HK-2 (cell line): Measurements from ENCODE around the gene WDR45B.
A peak's percentile ranks its signal among the peaks of the same experiment; 100 is the strongest.
"Not testable (repeated sequence)": the region's sequence is repeated elsewhere in the genome, so short reads cannot be mapped to it uniquely, and the experiment has no call there.

Source experiments
- DNase-seq: peaks from one replicate; pipeline ENCODE4 v3.0.0-alpha.2; 2018; ENCODE audit not compliant: unreplicated experiment

The WDR45B gene

DNA sequence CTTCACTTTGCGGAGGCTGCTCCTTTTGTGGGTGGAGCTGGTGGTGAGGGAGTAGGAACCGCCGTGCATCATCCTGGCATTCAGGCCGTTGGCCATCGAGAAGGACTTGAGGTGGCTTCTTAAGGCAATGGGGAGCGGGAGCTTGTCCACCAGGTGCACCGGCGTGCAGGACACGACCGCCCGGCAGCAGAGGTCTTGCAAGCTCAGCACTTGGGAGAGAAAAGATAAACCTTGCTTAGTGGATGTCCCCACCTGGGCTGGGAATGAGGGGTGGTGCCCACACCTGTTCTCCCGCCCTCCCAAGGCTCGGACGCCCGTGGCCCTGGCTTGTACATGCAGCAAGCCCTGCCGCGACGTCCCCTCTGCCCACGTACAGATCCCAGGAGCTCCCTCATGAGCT is 9.7 kb upstream of the WDR45B start:
- DNase-seq, result no peak

DNA sequence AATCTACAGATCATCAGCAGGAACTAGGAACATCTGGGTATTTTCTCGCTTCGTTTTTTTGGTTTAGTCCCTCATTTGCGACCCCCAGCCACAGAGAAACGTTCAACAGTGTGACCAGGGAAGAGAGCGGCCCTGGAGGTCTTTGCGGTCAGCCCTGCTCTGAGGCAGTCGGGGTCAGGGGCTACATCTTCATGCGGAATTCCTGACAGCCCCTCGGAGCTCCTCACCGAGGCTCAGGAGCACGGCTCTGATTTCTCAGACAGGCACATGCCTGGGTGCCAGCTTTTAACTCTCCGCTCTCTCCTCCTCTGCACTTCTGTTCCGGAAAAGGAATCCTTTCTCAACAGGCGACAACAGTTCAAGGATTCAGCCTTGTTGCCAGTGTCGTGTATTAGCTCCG is 8.0 kb upstream of the WDR45B start:
- DNase-seq, result no peak

DNA sequence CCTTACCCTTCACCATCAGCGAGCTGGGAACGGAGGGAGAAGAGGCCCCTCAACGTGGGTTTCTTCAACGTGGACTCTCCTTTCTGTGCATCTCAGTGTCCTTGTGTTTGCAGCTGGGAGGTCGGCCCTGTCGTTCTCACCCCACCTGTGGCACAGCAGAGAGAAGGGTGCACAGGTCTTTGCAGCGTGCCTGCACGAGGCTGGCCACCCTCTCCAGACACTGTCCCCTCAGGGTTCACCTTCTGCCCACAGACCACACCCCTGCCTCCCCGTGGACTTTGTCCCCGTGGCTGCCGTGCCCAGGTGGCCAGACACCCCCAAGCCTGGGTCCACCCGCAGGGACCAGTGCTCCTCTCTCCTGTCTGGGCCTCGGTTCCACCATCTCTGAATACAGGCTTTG is 7.3 kb upstream of the WDR45B start:
- no peak for DNase-seq

DNA sequence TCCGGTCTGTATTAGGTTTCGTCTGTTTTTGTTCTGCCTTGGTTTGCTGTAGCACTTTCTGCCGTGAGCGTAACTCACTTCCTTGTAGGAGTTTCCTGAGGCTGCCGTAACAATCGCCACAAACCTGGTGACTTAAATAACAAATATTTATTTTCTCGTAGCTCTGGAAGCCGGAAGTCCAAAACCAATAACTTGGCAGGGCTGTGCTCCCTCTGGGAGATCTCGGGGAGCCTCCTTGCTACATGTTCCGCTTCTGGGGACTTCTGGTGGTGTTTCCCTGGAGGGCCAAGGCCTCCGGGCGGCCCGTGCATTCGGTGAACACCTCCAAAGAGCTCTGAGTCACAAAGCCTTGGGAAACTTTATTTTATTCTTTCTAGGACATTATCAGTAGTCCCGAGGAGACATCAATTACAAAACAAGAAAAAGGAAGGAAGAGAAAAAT is 6.8 kb upstream of the WDR45B start:
- DNase-seq, result no peak

DNA sequence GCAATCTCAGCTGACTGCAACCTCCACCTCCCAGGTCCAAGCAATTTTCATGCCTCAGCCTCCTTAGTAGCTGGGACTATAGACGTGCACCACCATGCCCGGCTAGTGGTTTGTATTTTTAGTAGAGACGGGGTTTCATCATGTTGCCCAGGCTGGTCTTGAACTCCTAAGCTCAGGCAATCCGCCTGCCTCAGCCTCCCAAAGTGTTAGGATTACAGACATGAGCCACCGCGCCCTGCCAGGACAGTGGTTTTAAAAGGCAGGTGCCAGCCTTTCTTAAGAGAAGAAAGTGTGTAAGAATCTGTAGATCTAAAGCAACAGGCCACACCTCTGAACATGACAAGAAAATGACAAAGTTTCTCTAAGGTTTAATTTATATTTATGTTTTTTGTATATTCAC is 6.4 kb upstream of the WDR45B start:
- DNase-seq, result not testable (repeated sequence)

DNA sequence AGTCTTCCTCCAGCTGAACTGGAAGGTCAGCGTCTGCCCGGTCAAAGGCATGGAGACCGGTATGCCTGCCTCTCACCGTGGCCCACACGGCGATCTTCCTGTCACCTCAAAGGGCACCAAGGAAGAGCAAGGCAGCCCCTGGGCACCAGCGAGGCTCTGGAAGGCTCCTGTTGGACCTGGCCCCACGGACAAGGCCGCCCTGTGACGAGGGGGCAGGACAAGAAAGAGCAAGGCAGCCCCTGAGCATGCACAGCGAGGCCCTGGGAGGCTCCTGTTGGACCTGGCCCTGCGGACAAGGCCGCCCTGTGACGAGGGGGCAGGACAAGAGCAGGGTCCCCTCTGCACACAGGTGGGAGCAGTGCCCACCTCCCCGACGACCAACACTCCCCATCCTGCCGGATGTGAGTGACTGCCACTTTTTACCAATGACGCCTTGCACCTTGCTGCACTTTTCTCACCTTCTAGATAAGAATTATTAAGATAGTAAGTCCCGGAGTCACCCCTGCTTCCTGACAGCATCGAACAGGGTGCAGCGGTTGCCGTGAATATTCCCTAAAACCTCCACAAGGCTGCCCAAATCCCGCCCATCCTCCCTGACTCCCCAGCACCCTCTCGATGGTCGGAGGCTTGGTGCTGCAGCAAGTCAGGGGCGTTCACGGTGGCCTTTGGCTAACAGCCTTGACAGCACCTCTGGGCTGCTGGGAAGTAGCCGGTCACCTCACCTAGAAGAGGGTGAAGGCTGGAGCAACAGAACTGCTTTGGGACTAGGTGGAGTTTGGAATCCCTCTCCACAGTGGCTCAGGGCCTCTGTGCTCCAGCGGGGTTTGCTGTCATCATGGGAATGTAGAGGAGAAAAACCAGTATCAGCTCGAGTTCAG is 5.6 kb upstream of the WDR45B start:
- DNase-seq, result no peak

DNA sequence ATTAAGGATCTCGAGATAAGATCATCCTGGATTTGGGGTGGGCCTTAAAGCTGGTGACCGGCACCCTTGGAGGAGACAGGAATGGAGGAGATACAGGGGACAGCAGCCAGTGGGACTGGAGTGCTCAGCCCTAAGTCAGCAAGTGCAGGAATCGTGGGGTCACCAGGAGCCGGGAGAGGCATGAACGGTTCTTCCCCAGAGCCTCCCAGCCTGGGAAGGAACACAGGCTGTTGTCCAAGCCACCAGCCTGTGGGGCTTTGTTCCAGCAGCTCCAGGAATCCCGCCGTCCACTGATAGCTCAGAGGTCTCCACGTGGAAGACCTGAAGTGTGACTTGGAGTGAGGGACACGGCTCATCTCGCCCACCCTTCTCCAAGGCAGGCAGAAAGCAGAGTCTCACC is 2.5 kb upstream of the WDR45B start:
- no peak for DNase-seq

DNA sequence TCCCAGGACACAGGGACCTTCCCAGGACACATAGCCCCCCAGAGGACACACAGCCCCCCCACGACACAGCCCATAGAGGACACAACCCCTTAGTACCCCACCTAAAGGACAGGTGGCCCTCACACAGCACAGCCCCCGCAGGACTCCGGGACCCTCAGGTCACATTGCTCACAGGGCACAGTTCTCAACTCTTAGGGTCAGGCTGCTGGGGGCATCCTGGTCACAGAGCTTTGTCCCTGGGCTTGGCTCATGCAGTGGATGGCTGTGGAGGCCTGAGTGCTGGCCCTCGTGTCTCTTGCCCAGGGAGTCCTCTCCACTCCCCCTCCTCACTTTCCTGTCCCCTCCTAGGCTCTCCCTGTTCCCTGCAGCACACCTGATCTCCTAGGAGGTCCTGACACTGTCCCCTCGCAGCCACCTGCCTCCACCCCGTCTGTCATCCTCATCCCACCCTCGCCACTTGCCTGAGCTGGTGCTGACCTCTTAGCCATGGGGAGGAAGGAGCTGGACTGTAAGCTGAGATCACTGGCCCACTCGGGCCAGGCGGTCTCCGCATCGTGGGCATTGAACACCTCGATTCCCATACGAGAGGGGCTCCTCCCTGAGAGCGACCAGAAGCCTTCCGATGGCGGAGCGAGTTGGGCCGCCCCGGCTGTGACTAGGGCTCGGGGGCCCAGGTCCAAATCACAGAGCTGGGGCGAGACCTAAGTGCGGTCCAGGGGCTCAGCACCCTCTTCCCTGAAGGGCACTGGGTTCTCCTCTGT is 1.4 kb upstream of the WDR45B start:
- DNase-seq, result no peak

DNA sequence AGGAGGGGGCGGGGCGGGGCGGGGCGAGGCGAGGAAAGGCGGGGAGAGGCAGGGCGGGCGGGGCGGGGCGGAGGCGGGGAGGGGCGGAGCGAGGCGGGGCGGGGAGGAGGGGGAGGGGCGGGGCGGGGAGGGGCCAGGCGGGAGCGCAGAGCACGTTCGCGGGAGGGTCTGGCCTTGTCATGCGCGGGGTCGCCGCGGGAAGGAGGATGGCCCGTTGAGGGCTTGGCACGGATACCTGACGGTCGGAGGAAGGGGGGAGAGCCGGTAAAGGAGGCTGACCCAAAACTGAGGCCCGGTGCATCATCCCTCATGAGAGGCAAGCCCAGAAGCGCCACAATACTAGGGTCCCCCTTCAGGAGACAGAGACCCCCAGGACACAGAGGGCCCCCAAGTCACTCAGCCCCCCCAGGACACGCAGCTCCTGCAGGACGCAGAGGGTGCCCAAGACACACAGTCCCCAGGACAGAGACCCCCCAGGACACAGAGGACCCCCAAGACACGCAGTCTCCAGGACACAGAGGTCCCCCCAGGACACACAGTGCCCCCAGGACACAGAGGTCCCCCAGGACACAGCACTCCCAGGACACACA is 593 bp upstream of the WDR45B start:
- DNase-seq, result no peak

DNA sequence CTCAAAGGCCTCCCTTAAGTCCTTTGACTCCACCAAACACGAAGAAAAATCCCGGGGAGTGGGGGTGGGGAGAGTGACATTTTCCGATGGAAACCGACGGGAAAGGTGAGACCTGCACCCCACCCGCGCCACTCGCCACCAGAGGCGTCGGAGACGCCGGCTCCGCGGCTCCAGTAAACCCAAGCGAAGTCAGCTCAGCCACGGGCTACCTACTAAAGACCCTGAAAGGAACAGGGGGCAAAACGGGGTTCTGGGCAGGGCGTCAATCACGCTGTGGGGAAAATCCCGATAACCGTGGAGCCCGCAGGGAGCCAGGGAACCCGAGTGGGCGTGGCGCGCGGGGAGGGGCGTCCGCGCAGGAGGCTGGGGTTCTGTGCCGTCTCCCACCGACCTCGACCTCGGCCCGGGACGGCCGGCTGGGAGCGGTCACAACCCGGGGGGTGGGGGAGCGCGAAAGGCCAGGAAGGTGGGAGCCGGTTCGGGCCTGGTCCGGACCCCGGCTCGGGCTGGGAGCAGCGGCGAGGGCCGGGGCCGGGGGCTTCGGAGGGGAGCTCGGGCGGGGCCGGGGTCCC is 565 bp downstream of the WDR45B start:
- DNase-seq, result peak; percentile 47

DNA sequence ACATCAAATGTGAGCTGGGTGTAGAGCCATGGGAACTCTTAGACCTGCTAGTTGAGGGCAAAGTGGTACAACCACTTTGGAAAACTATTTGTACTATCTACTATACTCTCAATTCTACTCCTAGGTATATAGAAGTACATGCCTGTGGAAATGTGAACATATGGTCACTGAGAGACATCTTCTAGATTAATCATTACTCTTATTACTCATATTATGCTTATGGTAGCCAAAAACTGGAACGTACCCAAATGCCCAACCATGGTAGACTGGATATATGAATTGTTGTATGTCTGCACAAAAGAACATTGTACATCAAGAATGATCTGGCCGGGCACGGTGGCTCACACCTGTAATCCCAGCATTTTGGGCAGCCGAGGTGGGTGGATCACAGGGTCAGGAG is 2.7 kb downstream of the WDR45B start:
- no peak for DNase-seq

DNA sequence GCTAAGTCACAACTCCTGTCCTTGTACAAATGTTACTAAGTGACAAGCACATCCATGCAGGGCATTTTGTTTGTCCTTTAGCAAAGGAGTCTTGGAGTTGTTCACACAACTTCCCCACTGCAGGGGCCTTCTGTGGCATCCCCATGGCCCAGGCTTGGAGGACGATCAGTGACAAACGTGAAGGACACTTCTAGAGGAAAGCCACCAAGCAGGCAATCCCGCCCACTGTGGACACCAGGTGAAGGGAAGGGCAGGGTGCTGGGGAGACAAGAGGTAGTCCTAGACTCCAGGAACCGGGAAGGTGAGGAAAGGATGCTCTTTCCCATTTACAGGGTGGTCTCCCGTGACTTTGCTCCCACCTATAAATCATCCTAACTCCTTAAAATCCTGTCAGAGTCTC is 4.1 kb downstream of the WDR45B start:
- DNase-seq, result no peak

DNA sequence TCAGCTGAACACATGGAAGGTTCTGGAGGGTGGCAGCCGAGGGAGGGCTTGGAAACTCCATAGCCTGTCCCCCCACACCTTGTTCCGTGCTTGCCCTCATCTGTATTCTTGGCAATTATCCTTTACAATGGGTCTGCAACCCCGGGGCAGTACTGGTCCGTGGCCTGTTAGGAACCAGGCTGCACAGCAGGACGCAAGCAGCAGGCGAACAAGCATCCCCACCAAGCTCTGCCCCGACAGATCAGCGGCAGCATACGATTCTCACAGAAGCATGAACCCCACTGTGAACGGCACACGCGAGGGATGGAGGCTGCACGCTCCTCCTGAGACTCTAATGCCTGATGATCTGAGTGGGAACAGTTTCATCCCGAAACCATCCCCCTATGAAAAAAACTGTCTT is 6.2 kb downstream of the WDR45B start:
- no peak for DNase-seq

DNA sequence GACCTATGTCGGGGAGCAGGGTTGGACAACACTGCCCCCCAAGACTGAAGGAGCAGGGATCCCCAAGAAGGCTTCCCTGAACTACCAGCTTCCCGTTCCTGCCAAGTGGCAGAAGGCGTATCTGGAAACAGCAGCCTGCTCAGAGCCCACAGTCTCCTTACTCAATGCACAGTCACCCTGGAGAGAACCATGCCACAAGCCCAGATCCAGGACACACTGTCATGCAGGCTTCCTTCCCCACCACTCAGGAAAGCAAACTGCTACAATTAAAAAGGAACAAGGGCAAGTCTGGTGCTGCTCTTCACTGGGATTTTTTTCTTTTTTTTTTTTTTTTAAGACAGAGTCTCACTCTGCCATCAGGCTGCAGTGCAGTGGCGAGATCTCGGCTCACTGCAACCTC is 8.2 kb downstream of the WDR45B start:
- no peak for DNase-seq

DNA sequence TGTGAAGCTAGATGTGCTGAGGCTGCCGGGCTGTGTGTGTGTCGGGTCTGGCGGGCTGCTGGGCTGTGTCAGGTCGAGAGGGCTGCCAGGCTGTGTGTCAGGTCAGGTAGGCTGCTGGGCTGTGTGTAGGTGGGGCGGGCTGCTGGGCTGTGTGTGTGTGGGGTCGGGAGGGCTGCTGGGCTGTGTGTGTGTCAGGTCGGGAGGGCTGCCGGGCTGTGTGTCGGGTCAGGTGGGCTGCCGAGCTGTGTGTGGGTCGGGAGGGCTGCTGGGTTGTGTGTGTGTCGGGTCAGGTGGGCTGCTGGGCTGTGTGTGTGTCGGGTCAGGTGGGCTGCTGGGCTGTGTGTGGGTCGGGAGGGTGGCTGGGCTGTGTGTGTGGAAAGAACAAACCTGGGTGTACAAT is 8.6 kb downstream of the WDR45B start:
- no peak for DNase-seq

DNA sequence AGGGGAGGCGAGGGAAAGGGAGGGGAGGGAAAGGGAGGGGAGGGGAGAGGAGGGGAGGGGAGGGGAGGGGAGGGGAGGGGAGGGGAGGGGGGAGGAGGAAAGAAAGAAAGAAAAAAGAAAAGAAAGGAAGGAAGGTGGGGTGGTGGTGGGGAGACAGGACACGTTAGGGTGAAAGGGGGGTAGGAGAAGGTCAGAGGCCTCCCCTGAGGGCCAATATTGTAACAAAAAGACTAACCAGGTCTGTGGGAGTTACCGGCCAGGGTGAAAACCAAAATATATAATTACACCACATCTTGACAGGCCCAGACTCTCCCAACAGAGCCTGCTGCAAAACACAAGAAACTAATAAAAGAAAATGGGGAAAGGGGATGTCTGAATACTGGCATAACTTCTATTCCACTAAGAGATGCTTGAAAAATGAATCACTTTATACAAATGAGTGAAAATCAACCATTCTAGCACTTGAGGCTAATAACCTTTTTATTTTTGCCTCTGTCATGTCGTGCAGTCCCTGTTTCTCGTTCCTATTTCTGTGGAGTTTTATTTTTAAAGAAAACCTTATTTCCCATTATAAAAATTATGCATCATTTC is 10.0 kb downstream of the WDR45B start:
- DNase-seq, result no peak

DNA sequence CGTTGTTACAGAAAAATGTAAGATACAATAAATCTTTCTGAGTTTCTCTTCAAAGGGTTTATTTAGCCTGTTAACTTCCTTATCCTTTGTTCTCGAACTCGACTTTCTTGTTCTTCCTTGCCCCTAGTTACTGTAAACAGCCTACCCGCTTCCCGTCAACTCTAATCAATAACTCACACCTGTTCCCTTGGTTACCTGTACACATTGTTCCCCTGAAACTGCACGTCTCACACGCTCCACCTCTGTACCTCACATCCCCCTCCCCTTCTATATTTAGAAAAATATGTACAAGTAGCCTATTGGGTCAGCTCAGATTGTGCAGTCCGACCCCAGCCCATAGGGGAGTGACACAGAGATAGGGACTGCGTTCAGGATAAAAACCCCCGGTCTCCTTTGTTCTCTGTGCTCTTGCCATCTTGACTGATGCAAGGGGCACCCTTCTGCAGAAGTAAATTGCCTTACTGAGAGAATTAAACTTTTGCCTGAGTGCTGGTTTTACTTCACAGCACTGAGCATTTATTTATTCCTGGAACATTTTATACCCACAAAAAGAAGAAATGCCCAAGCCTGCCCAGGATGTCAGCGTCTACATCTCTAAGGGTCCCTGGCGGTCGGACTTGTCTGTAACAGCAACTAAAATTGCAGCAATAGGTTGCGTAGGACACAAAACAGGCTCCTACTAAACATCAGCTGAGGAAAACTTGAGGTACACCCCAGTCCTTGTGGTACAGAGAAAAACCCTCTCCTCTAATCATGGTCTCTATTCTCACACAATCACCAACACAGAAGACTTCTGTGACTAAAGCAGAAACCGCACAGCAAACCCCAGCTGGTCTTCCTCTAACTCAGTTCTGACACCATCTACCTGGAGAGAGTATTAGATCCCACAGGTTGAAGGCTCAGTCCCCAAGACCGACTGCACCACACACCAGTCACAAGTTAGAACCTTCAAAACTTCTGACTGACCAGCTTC is 11.3 kb downstream of the WDR45B start:
- DNase-seq, result no peak

DNA sequence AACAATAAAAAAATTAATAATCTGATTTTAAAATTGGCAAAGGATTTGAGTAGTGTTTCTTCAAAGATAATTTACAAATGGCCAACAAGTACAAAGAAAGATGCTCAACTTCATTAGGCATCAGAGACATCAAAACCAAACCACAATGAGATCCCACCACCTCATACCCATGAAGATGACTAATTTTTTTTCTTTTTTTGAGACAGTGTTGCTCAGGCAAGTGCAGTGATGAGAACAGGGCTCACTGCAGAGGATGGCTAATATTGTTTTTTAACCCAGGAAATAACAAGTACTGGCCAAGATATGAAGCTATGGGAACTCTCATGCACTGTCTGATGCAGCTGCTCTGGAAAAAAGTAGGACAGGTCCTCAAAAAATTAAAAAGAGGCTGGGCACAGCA is 14.9 kb downstream of the WDR45B start:
- DNase-seq, result no peak

DNA sequence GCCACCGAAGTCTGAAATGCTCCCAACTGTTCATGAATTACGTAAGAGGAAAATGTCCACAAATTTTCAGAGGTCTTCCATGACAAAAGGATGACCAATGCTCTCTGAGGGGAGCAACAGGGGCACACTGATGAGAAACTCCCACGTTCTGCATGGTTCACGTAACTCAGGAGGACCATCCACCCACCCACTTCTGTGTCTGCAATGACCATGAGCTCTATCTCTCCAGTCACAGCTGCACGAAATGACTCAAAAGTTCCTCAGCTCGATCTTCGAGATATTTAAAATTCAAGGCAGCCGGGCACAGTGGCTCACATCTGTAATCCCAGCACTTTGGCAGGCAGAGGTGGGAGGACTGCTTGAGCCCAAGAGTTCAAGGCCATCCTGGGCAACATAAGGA is 15.8 kb downstream of the WDR45B start:
- DNase-seq, result no peak

DNA sequence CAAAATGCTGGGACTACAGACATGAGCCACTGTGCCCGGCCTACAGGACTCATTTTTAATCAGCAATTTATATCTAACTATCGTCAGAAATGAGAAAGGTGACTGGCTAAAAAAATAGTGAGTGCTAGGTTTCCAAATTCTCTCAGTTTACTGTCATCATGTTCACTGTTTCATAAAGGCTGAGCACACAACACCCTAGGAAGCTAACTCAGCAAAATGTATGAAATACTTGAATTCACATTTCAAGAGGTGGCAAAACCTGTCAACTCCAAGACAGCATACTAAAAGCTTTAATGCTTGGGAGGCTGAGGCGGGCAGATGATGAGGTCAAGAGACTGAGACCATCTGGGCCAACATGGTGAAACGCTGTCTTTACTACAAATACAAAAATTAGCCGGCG is 16.7 kb downstream of the WDR45B start:
- DNase-seq, result no peak

DNA sequence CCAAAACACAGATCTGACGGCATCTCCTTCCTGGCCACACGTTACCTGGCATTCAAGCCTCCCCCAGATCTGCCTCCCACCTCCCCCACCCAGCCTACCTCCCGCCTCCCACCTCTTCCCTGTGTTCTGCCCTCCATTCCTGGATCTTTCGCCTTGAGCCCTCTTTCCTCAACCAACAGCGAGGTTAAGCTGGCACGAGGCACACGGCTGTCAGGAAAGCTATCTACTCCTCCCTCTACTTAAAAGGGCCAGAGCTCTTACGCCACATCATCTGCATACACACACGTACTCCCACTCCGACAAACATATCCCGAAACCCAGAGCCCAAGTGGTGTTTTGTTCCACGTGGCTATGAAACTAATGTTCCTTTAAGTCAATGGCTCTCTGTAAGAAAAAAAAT is 18.0 kb downstream of the WDR45B start:
- no peak for DNase-seq
